HEK293 (cell line): ENCODE data around the gene AFG1L.

ENCODE experiments used
- CTCF ChIA-PET: fragments of 350-600 bp; formaldehyde crosslinking; extraction: SDS; loops from one replicate; lab custom pipeline; 2021; ENCODE audit warnings: antibody characterized with exemption; lab: Yijun Ruan, JAX
- POLR2A ChIA-PET: fragments of 300-600 bp; formaldehyde crosslinking; extraction: SDS; loops from one replicate; lab custom pipeline; 2020; ENCODE audit warnings: antibody characterized with exemption, inconsistent platforms; lab: Yijun Ruan, JAX
- H3K27ac ChIP-seq: fragments of 200-500 bp; sonication (Bioruptor generic); 2 replicates; pipeline ENCODE4 v1.5.1; 2014; ENCODE audit warnings: low read depth, low read length, control low read depth, inconsistent platforms; ENCODE audit errors: extremely low read depth
- H3K36me3 ChIP-seq, 2 experiments: fragments of 200-500 bp in 1 of 2; sonication (Bioruptor generic) in 1 of 2; 1 replicate in 1 of 2; 2 replicates in 1 of 2; pipeline ENCODE4 v1.5.1; 2014 to 2017; ENCODE audit warnings: inconsistent platforms in 2 of 2, low read length in 2 of 2; ENCODE audit not compliant: control insufficient read depth in 2 of 2, insufficient read depth in 1 of 2
- H3K4me1 ChIP-seq: fragments of 200-500 bp; sonication (Bioruptor generic); 2 replicates; pipeline ENCODE4 v1.5.1; 2014; ENCODE audit warnings: mild to moderate bottlenecking, low read length, inconsistent platforms; ENCODE audit not compliant: control insufficient read depth, insufficient read depth
- H3K4me3 ChIP-seq: 2 replicates; pipeline ENCODE4 v1.5.1; 2011; ENCODE audit warnings: low read depth, mild to moderate bottlenecking, control low read depth, low read length, moderate library complexity
- H3K9me3 ChIP-seq: fragments of 200-500 bp; sonication (Bioruptor generic); 2 replicates; pipeline ENCODE4 v1.5.1; 2014; ENCODE audit warnings: low read depth, low read length, inconsistent platforms; ENCODE audit not compliant: control insufficient read depth, insufficient read depth
- GLIS2 ChIP-seq: fragments of 450-650 bp; formaldehyde crosslinking; IDR thresholded peaks from 2 replicates; pipeline ENCODE4 v1.5.1; 2016; ENCODE audit warnings: missing biosample characterization, missing genetic modification characterization
- KLF1 ChIP-seq: fragments of 450-650 bp; formaldehyde crosslinking; IDR thresholded peaks from 2 replicates; pipeline ENCODE4 v1.5.1; 2016; ENCODE audit warnings: missing biosample characterization, missing genetic modification characterization
- KLF8 ChIP-seq: fragments of 450-650 bp; formaldehyde crosslinking; IDR thresholded peaks from 2 replicates; pipeline ENCODE4 v1.5.1; 2016; ENCODE audit warnings: missing biosample characterization, missing genetic modification characterization
- SP3 ChIP-seq: fragments of 450-650 bp; formaldehyde crosslinking; IDR thresholded peaks from 2 replicates; pipeline ENCODE4 v1.5.1; 2016; ENCODE audit warnings: missing biosample characterization, missing genetic modification characterization
- ZBTB1 ChIP-seq: fragments of 450-650 bp; formaldehyde crosslinking; IDR thresholded peaks from 2 replicates; pipeline ENCODE4 v1.5.1; 2016; ENCODE audit warnings: missing biosample characterization, missing genetic modification characterization
- ZEB2 ChIP-seq: fragments of 450-650 bp; formaldehyde crosslinking; IDR thresholded peaks from 2 replicates; pipeline ENCODE4 v1.5.1; 2016; ENCODE audit warnings: missing biosample characterization, missing genetic modification characterization
- ZNF366 ChIP-seq: fragments of 450-650 bp; formaldehyde crosslinking; conservative IDR thresholded peaks from 2 replicates; pipeline ENCODE4 v1.5.1; 2016; ENCODE audit warnings: missing biosample characterization, missing genetic modification characterization
- ZNF391 ChIP-seq: fragments of 450-650 bp; formaldehyde crosslinking; IDR thresholded peaks from 2 replicates; pipeline ENCODE4 v1.5.1; 2016; ENCODE audit warnings: low read depth, missing biosample characterization, missing genetic modification characterization, borderline replicate concordance
- ZNF473 ChIP-seq: fragments of 450-650 bp; formaldehyde crosslinking; IDR thresholded peaks from 2 replicates; pipeline ENCODE4 v1.5.1; 2017; ENCODE audit warnings: missing biosample characterization, missing genetic modification characterization
- ZNF510 ChIP-seq: fragments of 450-650 bp; formaldehyde crosslinking; IDR thresholded peaks from 2 replicates; pipeline ENCODE4 v1.5.1; 2018; ENCODE audit warnings: mild to moderate bottlenecking, missing genetic modification characterization, missing biosample characterization; ENCODE audit not compliant: insufficient replicate concordance
- ZNF558 ChIP-seq: fragments of 450-650 bp; formaldehyde crosslinking; IDR thresholded peaks from 2 replicates; pipeline ENCODE4 v1.5.1; 2016; ENCODE audit warnings: missing biosample characterization, missing genetic modification characterization
- ZNF561 ChIP-seq: fragments of 450-650 bp; IDR thresholded peaks from 2 replicates; pipeline ENCODE4 v1.5.1; 2018; ENCODE audit warnings: missing biosample characterization, missing genetic modification characterization, borderline replicate concordance
- ZNF626 ChIP-seq: fragments of 450-650 bp; sonication (Bioruptor Pico); formaldehyde crosslinking; IDR thresholded peaks from 2 replicates; pipeline ENCODE4 v1.5.1; 2018; ENCODE audit warnings: missing biosample characterization, missing genetic modification characterization, inconsistent platforms
- ZNF707 ChIP-seq: fragments of 450-650 bp; formaldehyde crosslinking; IDR thresholded peaks from 2 replicates; pipeline ENCODE4 v1.5.1; 2016; ENCODE audit warnings: missing biosample characterization, missing genetic modification characterization
- ZNF776 ChIP-seq: fragments of 450-650 bp; formaldehyde crosslinking; IDR thresholded peaks from 2 replicates; pipeline ENCODE4 v1.5.0; 2017; ENCODE audit warnings: missing biosample characterization, missing genetic modification characterization, borderline replicate concordance
- TF ChIP-seq, protein P1 (sequence below): fragments of 450-650 bp; formaldehyde crosslinking; IDR thresholded peaks from 2 replicates; pipeline ENCODE4 v1.5.1; 2016; ENCODE audit warnings: missing biosample characterization, missing genetic modification characterization
- TF ChIP-seq, protein P2 (sequence below): fragments of 450-650 bp; formaldehyde crosslinking; IDR thresholded peaks from 2 replicates; pipeline ENCODE4 v1.5.1; 2016; ENCODE audit warnings: missing biosample characterization, missing genetic modification characterization
- TF ChIP-seq, protein P3 (sequence below): fragments of 450-650 bp; formaldehyde crosslinking; IDR thresholded peaks from 2 replicates; pipeline ENCODE4 v1.5.1; 2016; ENCODE audit warnings: missing biosample characterization, missing genetic modification characterization
- TF ChIP-seq, protein P4 (sequence below): fragments of 450-650 bp; formaldehyde crosslinking; IDR thresholded peaks from 2 replicates; pipeline ENCODE4 v1.5.1; 2017; ENCODE audit warnings: missing biosample characterization, missing genetic modification characterization
- TF ChIP-seq, protein P5 (sequence below): fragments of 450-650 bp; formaldehyde crosslinking; IDR thresholded peaks from 2 replicates; pipeline ENCODE4 v1.5.1; 2016; ENCODE audit warnings: missing biosample characterization, missing genetic modification characterization
- TF ChIP-seq, protein P6 (sequence below): fragments of 450-650 bp; formaldehyde crosslinking; IDR thresholded peaks from 2 replicates; pipeline ENCODE4 v1.5.1; 2016; ENCODE audit warnings: missing biosample characterization, missing genetic modification characterization
- TF ChIP-seq, protein P7 (sequence below): fragments of 450-650 bp; formaldehyde crosslinking; IDR thresholded peaks from 2 replicates; pipeline ENCODE4 v1.5.1; 2016; ENCODE audit warnings: missing biosample characterization, missing genetic modification characterization

The AFG1L gene

DNA sequence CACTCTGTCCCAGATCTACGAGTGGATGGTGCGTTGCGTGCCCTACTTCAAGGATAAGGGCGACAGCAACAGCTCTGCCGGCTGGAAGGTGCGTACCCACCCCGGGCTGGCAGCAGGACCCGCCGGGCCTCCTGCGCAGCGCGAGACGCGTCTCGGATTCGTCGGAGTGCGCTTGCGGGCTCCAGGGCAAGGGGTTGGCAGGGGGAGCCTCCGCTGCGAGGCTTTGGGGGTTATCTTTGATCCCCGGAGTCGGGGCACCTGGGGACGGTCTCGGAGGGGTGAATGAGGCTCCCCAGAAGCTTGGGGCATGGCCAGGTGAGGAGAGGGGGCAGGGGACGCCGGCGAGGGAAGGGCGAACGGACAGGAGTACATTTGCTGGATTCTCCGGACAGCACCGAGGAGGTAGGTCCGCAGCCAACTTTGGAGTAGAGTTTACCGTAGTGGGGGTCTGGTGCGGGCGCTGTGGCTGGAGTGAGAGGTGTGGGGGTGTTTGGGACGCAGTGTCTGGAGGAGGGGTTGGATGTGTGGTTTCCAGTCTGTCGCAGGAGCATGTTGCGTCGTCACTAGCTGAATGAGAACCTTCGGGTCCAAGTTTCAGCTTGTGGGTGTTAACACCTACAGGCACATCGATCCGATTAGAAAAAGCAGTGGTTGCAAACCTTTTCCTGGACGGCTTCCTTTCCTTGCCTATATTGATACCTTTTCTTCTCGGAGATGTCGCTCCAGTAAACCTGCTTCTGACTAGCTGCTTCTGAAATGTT, 267.1 kb downstream of the AFG1L start:
- Histone ChIP-seq H3K4me3 (peak overlapping the region; percentile 86), H3K9me3 (no peaks in the 10 kb centered on the region), H3K4me1 (peaks cover 28% of the 10 kb centered on the region), H3K27ac (peak overlapping the region; percentile 95), H3K36me3 (peaks cover 0 to 12% of the 10 kb centered on the region in 2 experiments; a peak in 1 of 3 replicates)
- ChIA-PET CTCF (interaction anchor here (0.5 to 1.3 kb wide), 6 partner anchors 220 to 1531 kb away, joined by 3 to 5 read pairs (median 4); no protein-coding TSS in a partner anchor), POLR2A (interaction anchor here (0.6 to 3.2 kb wide), 18 partner anchors 14 to 821 kb away, joined by 3 to 24 read pairs (median 4); partner anchors contain the start of genes ARMC2, CEP57L1 and SESN1)
- TF ChIP-seq ZBTB1 (no peak), KLF1 (no peak), SP3 (tag by site-specific recombination) (no peak), KLF8 (tag by site-specific recombination) (no peak), ZNF510 (no peak), ZNF391 (tag by site-specific recombination) (0 out of 2 replicates have a peak, but pooled peaks have one; percentile 19), ZNF473 (no peak), ZNF558 (no peak), ZNF561 (tag by site-specific recombination) (no peak), ZNF707 (tag by site-specific recombination) (0 out of 2 replicates have a peak, but pooled peaks have one; percentile 5), ZNF626 (no peak), GLIS2 (tag by site-specific recombination) (peak; percentile 92), ZEB2 (tag by site-specific recombination) (peak; percentile 61), ZNF366 (tag by site-specific recombination) (no peak), ZNF776 (tag by site-specific recombination) (no peak)
- TF ChIP-seq, protein P1, sequence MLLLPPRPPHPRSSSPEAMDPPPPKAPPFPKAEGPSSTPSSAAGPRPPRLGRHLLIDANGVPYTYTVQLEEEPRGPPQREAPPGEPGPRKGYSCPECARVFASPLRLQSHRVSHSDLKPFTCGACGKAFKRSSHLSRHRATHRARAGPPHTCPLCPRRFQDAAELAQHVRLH: no peak
- TF ChIP-seq, protein P2, sequence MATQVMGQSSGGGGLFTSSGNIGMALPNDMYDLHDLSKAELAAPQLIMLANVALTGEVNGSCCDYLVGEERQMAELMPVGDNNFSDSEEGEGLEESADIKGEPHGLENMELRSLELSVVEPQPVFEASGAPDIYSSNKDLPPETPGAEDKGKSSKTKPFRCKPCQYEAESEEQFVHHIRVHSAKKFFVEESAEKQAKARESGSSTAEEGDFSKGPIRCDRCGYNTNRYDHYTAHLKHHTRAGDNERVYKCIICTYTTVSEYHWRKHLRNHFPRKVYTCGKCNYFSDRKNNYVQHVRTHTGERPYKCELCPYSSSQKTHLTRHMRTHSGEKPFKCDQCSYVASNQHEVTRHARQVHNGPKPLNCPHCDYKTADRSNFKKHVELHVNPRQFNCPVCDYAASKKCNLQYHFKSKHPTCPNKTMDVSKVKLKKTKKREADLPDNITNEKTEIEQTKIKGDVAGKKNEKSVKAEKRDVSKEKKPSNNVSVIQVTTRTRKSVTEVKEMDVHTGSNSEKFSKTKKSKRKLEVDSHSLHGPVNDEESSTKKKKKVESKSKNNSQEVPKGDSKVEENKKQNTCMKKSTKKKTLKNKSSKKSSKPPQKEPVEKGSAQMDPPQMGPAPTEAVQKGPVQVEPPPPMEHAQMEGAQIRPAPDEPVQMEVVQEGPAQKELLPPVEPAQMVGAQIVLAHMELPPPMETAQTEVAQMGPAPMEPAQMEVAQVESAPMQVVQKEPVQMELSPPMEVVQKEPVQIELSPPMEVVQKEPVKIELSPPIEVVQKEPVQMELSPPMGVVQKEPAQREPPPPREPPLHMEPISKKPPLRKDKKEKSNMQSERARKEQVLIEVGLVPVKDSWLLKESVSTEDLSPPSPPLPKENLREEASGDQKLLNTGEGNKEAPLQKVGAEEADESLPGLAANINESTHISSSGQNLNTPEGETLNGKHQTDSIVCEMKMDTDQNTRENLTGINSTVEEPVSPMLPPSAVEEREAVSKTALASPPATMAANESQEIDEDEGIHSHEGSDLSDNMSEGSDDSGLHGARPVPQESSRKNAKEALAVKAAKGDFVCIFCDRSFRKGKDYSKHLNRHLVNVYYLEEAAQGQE (tag by site-specific recombination): peak; percentile 71
- TF ChIP-seq, protein P3, sequence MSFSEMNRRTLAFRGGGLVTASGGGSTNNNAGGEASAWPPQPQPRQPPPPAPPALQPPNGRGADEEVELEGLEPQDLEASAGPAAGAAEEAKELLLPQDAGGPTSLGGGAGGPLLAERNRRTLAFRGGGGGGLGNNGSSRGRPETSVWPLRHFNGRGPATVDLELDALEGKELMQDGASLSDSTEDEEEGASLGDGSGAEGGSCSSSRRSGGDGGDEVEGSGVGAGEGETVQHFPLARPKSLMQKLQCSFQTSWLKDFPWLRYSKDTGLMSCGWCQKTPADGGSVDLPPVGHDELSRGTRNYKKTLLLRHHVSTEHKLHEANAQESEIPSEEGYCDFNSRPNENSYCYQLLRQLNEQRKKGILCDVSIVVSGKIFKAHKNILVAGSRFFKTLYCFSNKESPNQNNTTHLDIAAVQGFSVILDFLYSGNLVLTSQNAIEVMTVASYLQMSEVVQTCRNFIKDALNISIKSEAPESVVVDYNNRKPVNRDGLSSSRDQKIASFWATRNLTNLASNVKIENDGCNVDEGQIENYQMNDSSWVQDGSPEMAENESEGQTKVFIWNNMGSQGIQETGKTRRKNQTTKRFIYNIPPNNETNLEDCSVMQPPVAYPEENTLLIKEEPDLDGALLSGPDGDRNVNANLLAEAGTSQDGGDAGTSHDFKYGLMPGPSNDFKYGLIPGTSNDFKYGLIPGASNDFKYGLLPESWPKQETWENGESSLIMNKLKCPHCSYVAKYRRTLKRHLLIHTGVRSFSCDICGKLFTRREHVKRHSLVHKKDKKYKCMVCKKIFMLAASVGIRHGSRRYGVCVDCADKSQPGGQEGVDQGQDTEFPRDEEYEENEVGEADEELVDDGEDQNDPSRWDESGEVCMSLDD: no peak; the same call in 1 of the 2 replicates
- TF ChIP-seq, protein P4, sequence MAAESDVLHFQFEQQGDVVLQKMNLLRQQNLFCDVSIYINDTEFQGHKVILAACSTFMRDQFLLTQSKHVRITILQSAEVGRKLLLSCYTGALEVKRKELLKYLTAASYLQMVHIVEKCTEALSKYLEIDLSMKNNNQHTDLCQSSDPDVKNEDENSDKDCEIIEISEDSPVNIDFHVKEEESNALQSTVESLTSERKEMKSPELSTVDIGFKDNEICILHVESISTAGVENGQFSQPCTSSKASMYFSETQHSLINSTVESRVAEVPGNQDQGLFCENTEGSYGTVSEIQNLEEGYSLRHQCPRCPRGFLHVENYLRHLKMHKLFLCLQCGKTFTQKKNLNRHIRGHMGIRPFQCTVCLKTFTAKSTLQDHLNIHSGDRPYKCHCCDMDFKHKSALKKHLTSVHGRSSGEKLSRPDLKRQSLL (tag by site-specific recombination): no peak
- TF ChIP-seq, protein P5, sequence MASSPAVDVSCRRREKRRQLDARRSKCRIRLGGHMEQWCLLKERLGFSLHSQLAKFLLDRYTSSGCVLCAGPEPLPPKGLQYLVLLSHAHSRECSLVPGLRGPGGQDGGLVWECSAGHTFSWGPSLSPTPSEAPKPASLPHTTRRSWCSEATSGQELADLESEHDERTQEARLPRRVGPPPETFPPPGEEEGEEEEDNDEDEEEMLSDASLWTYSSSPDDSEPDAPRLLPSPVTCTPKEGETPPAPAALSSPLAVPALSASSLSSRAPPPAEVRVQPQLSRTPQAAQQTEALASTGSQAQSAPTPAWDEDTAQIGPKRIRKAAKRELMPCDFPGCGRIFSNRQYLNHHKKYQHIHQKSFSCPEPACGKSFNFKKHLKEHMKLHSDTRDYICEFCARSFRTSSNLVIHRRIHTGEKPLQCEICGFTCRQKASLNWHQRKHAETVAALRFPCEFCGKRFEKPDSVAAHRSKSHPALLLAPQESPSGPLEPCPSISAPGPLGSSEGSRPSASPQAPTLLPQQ: no peak
- TF ChIP-seq, protein P6, sequence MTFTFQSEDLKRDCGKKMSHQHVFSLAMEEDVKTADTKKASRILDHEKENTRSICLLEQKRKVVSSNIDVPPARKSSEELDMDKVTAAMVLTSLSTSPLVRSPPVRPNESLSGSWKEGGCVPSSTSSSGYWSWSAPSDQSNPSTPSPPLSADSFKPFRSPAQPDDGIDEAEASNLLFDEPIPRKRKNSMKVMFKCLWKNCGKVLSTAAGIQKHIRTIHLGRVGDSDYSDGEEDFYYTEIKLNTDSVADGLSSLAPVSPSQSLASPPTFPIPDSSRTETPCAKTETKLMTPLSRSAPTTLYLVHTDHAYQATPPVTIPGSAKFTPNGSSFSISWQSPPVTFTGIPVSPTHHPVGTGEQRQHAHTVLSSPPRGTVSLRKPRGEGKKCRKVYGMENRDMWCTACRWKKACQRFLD: no peak
- TF ChIP-seq, protein P7, sequence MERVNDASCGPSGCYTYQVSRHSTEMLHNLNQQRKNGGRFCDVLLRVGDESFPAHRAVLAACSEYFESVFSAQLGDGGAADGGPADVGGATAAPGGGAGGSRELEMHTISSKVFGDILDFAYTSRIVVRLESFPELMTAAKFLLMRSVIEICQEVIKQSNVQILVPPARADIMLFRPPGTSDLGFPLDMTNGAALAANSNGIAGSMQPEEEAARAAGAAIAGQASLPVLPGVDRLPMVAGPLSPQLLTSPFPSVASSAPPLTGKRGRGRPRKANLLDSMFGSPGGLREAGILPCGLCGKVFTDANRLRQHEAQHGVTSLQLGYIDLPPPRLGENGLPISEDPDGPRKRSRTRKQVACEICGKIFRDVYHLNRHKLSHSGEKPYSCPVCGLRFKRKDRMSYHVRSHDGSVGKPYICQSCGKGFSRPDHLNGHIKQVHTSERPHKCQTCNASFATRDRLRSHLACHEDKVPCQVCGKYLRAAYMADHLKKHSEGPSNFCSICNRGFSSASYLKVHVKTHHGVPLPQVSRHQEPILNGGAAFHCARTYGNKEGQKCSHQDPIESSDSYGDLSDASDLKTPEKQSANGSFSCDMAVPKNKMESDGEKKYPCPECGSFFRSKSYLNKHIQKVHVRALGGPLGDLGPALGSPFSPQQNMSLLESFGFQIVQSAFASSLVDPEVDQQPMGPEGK: peak; percentile 65
